ENCODE measurements around the gene TTC34. TPM values are rescaled to one million over a fixed set of nuclear protein-coding genes. Genes with fewer than 3 reads are reported as not detected.
"Not testable (repeated sequence)": the region's sequence is repeated elsewhere in the genome, so short reads cannot be mapped to it uniquely, and the experiment has no call there.

Gene TTC34
- total RNA-seq, 3 donors from 2014 or later = 0.16 to 0.88 (median 0.66) TPM

- peaks cover 0 to 13% of the 10 kb centered on the region in 2 donors for H3K27me3 ChIP-seq
- no peaks in the 10 kb centered on the region for H3K36me3 ChIP-seq
- H3K4me3 ChIP-seq = no peak overlapping the region
- TF ChIP-seq POLR2AphosphoS5 (IDR thresholded peaks at IDR 0.05) = no peak
- no peak for TF ChIP-seq CTCF (IDR thresholded peaks at IDR 0.05)
- no peak for TF ChIP-seq POLR2A (IDR thresholded peaks at IDR 0.05)
- no peaks in the 10 kb centered on the region for H3K4me1 ChIP-seq
- H3K9me3 ChIP-seq = peaks cover 0 to 19% of the 10 kb centered on the region in 2 donors
- intact Hi-C loops (cut with DNase I; ENCODE audit: low total_unique reads) = no loop called here
- H3K27ac ChIP-seq = no peak overlapping the region
- DNase-seq (ENCODE audit: low spot score in 2 of 2) = no peak
Measured at GRCh38 chr1:2781627-2782026, 19.9 kb downstream of the TTC34 start.

DNA sequence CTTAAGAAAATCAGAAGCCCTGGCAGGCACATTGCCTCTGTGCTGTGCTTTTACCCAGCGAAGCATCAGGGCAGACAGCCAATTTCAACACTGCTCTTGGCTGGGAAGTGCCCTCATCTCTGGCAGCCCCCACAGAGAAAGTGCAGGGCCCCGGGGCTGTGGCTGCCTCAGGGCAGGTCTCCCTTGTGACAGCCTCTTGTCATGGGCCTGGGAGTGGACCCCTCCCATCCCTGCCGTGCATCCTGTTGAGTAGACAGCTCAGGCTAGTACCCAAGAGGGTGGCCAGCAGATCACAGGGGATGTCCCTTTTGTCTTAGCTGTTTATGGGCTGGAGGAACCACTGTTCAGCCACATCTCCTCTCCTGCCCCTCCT lies 23.3 kb downstream of the TTC34 start:
- H3K27ac ChIP-seq = no peak overlapping the region
- H3K4me3 ChIP-seq = no peak overlapping the region
- TF ChIP-seq CTCF (IDR thresholded peaks at IDR 0.05) = no peak
- TF ChIP-seq POLR2A (IDR thresholded peaks at IDR 0.05) = no peak
- TF ChIP-seq POLR2AphosphoS5 (IDR thresholded peaks at IDR 0.05) = no peak
- H3K4me1 ChIP-seq = no peaks in the 10 kb centered on the region
- peaks cover 0 to 4% of the 10 kb centered on the region in 2 donors for H3K27me3 ChIP-seq
- intact Hi-C loops (cut with DNase I; ENCODE audit: low total_unique reads) = no loop called here
- no peaks in the 10 kb centered on the region for H3K36me3 ChIP-seq
- DNase-seq (ENCODE audit: low spot score in 2 of 2) = no peak
- peaks cover 0 to 19% of the 10 kb centered on the region in 2 donors for H3K9me3 ChIP-seq

GRCh38 chr1:2777424-2778219 lies 23.9 kb downstream of the TTC34 start:
- peaks cover 0 to 19% of the 10 kb centered on the region in 2 donors for H3K9me3 ChIP-seq
- intact Hi-C loops (cut with DNase I; ENCODE audit: low total_unique reads) = no loop called here
- peaks cover 0 to 4% of the 10 kb centered on the region in 2 donors for H3K27me3 ChIP-seq
- H3K4me1 ChIP-seq = no peaks in the 10 kb centered on the region
- H3K36me3 ChIP-seq = no peaks in the 10 kb centered on the region
- no peak for DNase-seq (ENCODE audit: low spot score in 2 of 2)
- H3K27ac ChIP-seq = no peak overlapping the region
- H3K4me3 ChIP-seq = no peak overlapping the region
- TF ChIP-seq CTCF (IDR thresholded peaks at IDR 0.05) (no peak), POLR2A (IDR thresholded peaks at IDR 0.05) (no peak), POLR2AphosphoS5 (IDR thresholded peaks at IDR 0.05) (no peak)

DNA sequence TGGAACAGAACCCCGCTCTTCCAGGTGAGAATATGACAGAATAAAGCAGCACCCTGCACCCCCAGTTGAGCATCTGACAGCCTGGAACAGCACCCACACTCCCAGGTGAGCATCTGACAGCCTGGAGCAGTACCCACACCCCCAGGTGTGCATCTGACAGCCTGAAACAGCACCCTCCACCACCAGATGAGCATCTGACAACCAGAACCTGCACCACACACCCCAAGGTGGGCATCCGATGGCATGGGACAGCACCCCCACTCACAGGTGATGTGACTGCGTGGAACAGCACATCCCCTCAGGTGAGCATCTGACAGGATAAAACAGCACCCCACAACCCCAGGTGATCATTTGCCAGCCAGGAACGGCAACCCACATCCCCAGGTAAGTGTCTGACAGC lies 26.2 kb downstream of the TTC34 start:
- H3K4me1 ChIP-seq; H3K9me3 ChIP-seq; H3K27me3 ChIP-seq; intact Hi-C loops (cut with DNase I; ENCODE audit: low total_unique reads); DNase-seq (ENCODE audit: low spot score in 2 of 2); H3K27ac ChIP-seq; H3K4me3 ChIP-seq; H3K36me3 ChIP-seq: not testable (repeated sequence)

DNA sequence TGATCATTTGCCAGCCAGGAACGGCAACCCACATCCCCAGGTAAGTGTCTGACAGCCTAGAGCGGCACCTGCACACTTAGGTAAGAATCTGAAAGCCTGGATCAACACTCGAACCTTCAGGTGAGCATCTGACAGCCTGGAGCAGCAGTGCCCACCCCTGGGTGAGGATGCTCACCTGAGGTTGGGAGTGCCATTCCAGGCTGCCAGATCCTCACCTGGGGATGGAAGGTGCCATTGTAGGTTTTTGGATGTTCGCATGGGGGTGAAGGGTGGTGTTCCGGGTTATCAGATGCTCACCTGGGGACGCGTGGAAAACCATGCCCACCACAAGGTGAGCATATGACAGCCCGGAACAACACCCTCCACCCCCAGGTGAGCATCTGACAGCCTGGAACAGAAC lies 33.4 kb downstream of the TTC34 start:
- DNase-seq (ENCODE audit: low spot score in 2 of 2); H3K36me3 ChIP-seq; H3K4me3 ChIP-seq; intact Hi-C loops (cut with DNase I; ENCODE audit: low total_unique reads); H3K27ac ChIP-seq; H3K4me1 ChIP-seq; H3K9me3 ChIP-seq; H3K27me3 ChIP-seq: not testable (repeated sequence)

DNA sequence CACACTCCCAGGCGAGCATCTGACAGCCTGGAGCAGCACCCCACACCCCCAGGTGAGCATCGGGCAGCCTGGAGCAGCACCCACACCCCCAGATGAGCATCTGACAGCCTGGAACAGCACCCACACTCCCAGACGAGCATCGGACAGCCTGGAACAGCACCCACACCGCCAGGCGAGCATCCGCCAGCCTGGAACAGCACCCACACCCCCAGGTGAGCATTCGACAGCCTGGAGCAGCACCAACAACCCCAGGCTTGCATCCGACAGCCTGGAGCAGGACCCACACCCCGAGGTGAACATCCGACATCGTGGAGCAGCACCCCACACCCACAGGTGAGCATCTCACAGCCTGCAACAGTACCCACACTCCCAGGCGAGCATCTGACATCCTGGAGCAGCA lies 42.1 kb downstream of the TTC34 start:
- H3K9me3 ChIP-seq; intact Hi-C loops (cut with DNase I; ENCODE audit: low total_unique reads); DNase-seq (ENCODE audit: low spot score in 2 of 2); H3K4me1 ChIP-seq; H3K27me3 ChIP-seq; H3K4me3 ChIP-seq; H3K27ac ChIP-seq; H3K36me3 ChIP-seq: not testable (repeated sequence)

GRCh38 chr1:2757519-2757918 lies 44.0 kb downstream of the TTC34 start:
- H3K27me3 ChIP-seq; H3K4me3 ChIP-seq; H3K9me3 ChIP-seq; H3K4me1 ChIP-seq; H3K27ac ChIP-seq; intact Hi-C loops (cut with DNase I; ENCODE audit: low total_unique reads); H3K36me3 ChIP-seq; DNase-seq (ENCODE audit: low spot score in 2 of 2): not testable (repeated sequence)

DNA sequence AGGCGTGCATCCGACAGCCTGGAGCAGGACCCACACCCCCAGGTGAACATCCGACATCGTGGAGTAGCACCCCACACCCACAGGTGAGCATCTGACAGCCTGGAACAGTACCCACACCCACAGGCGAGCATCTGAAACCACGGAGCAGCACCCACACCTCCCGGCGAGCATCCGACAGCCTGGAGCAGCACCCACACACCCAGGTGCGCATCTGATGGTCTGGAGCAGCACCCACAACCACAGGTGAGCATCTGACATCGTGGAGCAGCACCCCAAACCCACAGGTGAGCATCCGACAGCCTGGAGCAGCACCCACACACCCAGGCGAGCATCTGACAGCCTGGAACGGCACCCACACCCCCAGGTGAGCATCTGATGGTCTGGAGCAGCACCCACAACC lies 46.1 kb downstream of the TTC34 start:
- intact Hi-C loops (cut with DNase I; ENCODE audit: low total_unique reads); DNase-seq (ENCODE audit: low spot score in 2 of 2); H3K4me1 ChIP-seq; H3K27ac ChIP-seq; H3K9me3 ChIP-seq; H3K27me3 ChIP-seq; H3K4me3 ChIP-seq; H3K36me3 ChIP-seq: not testable (repeated sequence)

DNA sequence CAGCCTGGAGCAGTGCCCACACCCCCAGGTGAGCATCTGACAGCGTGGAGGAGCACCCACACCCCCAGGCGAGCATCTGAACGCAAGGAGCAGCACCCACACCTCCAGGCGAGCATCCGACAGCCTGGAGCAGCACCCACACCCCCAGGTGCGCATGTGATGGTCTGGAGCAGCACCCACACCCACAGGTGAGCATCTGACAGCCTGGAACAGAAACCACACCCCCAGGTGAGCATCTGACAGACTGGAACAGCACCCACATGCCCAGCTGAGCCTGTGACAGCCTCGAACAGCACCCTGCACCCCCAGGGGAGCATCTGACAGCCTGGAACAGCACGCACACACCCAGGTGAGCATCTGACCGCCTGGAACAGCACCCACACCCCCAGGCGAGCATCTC lies 46.9 kb downstream of the TTC34 start:
- H3K4me3 ChIP-seq; H3K36me3 ChIP-seq; H3K9me3 ChIP-seq; DNase-seq (ENCODE audit: low spot score in 2 of 2); H3K27ac ChIP-seq; H3K27me3 ChIP-seq; intact Hi-C loops (cut with DNase I; ENCODE audit: low total_unique reads); H3K4me1 ChIP-seq: not testable (repeated sequence)

GRCh38 chr1:2752503-2752902 lies 49.0 kb downstream of the TTC34 start:
- H3K27ac ChIP-seq; H3K4me1 ChIP-seq; DNase-seq (ENCODE audit: low spot score in 2 of 2); intact Hi-C loops (cut with DNase I; ENCODE audit: low total_unique reads); H3K4me3 ChIP-seq; H3K27me3 ChIP-seq; H3K9me3 ChIP-seq; H3K36me3 ChIP-seq: not testable (repeated sequence)
